ENCODE measurements around the gene ZNF516. TPM values are rescaled to one million over a fixed set of nuclear protein-coding genes. Genes with fewer than 3 reads are reported as not detected.

The ZNF516 gene
- total RNA-seq, 1 experiment from 2014 or later: 22.6 TPM

GRCh38 chr18:76434452-76434851, 60.6 kb downstream of the ZNF516 start:
- Histone ChIP-seq H3K4ac (ENCODE audit: low read depth, low read length) (no peak overlapping the region), H2BK15ac (ENCODE audit: low read depth, low read length) (no peak overlapping the region), H3K79me2 (ENCODE audit: insufficient read depth, low read length) (no peaks in the 10 kb centered on the region), H2BK120ac (ENCODE audit: low read depth, low read length, poor library complexity, severe bottlenecking) (no peak overlapping the region), H4K8ac (replicated peaks; ENCODE audit: insufficient read length, low read depth, low read length) (no peak overlapping the region), H3K14ac (ENCODE audit: insufficient read depth, low read length) (no peak overlapping the region), H2BK20ac (ENCODE audit: low read depth, low read length, poor library complexity, severe bottlenecking) (no peak overlapping the region), H3K9me3 (ENCODE audit: control insufficient read depth, low read depth, low read length) (no peaks in the 10 kb centered on the region), H3K79me1 (ENCODE audit: insufficient read depth, low read depth, low read length, poor library complexity, severe bottlenecking) (no peaks in the 10 kb centered on the region), H3T11ph (ENCODE audit: low read length) (no peak overlapping the region), H3K4me2 (ENCODE audit: insufficient read depth, insufficient read length, low read length) (no peak overlapping the region), H3K4me1 (ENCODE audit: insufficient read depth, low read length) (no peaks in the 10 kb centered on the region), H3K23me2 (ENCODE audit: insufficient read length, low read depth, low read length, poor library complexity, severe bottlenecking) (no peaks in the 10 kb centered on the region), H2BK12ac (ENCODE audit: insufficient read length, low read depth, low read length) (no peak overlapping the region), H2BK5ac (ENCODE audit: insufficient read length, low read length) (no peak overlapping the region), H2AFZ (ENCODE audit: low read length) (no peak overlapping the region), H4K20me1 (ENCODE audit: control insufficient read depth, insufficient read depth, insufficient read length) (no peaks in the 10 kb centered on the region), H3K18ac (ENCODE audit: insufficient read length, low read depth, low read length) (no peak overlapping the region), H2AK5ac (ENCODE audit: insufficient read length, low read length) (no peak overlapping the region), H3K56ac (ENCODE audit: insufficient read length, low read depth, low read length) (no peak overlapping the region), H4K91ac (ENCODE audit: insufficient read length, low read depth, low read length) (no peak overlapping the region), H3K9ac (ENCODE audit: extremely low read depth, insufficient read length, low read length) (no peak overlapping the region), H3K23ac (ENCODE audit: insufficient read length, low read depth, low read length) (no peak overlapping the region), H4K5ac (ENCODE audit: insufficient read length, low read depth, low read length) (no peak overlapping the region), H3K27ac (ENCODE audit: insufficient read length, low read depth, low read length) (no peak overlapping the region), H3K27me3 (ENCODE audit: insufficient read depth, low read length) (no peaks in the 10 kb centered on the region)
- no CpG with 5 or more reads among the region's 14 CpGs for WGBS (ENCODE audit: extremely low coverage, insufficient read length, low lambda C conversion rate)
- TF ChIP-seq CTCF (conservative IDR thresholded peaks at IDR 0.05): no peak
- no peak for DNase-seq
- no peaks in the 10 kb centered on the region for H3K9me3 Mint-ChIP-seq
- peaks cover 0 to 16% (median 5%) of the 10 kb centered on the region in 3 experiments; a peak in 4 of 7 replicates for H3K36me3 Mint-ChIP-seq (ENCODE audit: insufficient read depth in 1 of 3, low read depth in 3 of 3)
- H3K27me3 Mint-ChIP-seq (ENCODE audit: low read depth): no peaks in the 10 kb centered on the region
- no peak overlapping the region for H3K27ac Mint-ChIP-seq
- peaks cover 10 to 14% of the 10 kb centered on the region in 2 experiments for H3K4me1 Mint-ChIP-seq
- H3K4me3 Mint-ChIP-seq: no peak overlapping the region

Data from H9 (cell line).